ENCODE data around the gene CDK6. TPM values are rescaled to one million over a fixed set of nuclear protein-coding genes. Genes with fewer than 3 reads are reported as not detected.

Gene CDK6
- polyA plus RNA-seq, 4 donors: 43.8 to 53.3 (median 45.1) TPM

DNA sequence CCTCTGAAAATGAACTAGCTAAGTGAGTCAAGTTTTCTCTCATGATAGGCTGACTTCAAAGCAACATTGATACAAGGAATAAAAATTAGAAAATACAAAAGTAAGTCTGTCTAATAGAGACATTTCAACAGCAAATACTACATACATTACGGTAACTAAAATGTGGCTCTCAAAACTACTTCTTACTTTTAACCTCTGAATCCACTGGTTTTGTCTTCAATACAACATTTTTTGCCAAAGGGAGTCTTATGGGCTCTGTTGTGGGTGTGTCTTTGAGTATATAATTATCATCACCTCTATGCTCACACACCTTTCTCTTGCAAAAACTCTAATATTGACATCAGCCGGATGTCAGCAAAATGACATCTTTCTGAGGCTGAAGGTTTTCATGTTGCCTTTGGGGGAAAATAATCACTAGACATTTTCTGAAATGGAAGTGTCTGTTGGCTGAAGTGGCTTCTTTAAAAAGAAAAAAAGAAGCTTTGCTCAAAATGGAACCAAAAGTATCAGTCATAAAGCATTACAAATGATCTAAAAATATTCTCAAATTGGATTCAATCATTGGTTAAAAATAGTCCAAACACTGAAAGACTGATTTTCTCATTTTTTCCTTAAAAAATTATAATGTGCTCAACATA, 204.4 kb downstream of the CDK6 start:
- no peak for DNase-seq (ENCODE audit: low read depth in 4 of 4, low spot score in 3 of 4)

DNA sequence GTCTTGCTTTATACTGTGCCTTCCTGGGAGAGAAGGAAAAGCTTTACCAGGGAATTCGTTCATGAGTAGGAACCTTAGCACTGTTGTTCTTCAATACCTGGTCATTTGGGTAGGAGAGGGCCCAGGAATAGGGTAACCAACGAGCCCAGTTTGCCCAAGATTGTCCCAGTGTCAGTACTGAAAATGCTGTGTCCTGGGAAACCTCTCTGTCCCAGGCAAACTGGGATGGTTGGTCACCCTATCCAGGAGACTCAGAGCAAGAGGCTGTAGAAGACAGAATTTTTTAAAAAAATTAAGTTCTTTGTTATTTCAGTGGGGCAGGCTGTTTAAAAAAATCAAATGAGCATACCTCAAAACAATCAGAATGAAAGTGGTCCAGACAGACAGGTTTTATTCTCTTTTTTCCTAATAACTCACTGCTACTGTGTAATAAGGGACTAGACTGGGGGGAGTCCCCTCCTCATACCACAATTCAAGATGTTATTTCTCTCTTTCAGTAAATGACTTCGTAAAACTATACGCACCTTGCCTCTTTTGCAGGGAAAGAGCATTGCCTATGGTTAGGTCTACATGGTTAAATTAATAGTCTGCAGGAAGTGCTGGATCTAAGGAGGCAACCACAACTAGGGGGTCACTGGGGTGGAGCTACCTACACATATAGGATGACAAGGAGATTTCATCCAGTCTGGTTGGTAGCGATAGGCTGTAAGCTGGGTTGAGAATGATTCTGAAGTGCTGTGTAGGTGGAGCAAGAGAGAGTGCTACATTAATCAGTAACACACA, 205.1 kb downstream of the CDK6 start:
- no peak for DNase-seq (ENCODE audit: low read depth in 4 of 4, low spot score in 3 of 4)

DNA sequence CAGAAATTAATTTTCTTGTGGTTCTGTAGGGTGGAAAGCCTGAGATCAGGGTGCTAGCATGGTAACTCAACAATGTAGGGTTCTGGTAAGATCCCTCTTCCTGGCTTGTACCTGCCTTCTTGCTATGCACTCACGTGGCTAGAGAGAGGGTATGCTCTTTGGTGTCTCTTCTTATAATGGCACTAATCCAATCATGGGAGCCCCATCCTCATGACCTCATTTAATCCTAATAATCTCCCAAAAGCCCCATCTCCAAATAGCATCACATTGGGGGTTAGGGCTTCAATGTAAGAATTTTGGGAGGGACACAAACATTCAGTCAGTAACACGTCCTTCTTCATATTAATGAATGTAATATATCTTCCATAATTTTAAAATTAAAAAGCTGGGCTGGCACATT, 206.6 kb downstream of the CDK6 start:
- DNase-seq (ENCODE audit: low read depth in 4 of 4, low spot score in 3 of 4): no peak

DNA sequence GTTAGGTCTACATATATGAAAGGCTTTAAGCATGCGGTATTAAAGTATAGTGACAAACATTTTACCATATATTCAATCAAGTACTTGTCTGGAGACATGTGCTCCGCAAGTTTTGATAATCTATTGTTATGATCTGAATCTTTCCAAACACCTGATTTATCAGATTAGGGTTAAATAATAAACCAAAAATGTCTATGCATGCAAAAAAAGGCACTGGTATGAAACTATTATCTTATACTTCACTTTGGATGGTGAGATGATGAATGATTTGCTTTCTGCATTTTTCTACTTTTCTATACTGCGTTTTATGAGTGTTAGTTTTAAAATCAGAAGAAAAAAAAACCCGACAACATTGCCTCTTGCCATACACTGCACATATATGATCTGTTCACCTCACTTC, 208.4 kb downstream of the CDK6 start:
- no peak for DNase-seq (ENCODE audit: low read depth in 4 of 4, low spot score in 3 of 4)

DNA sequence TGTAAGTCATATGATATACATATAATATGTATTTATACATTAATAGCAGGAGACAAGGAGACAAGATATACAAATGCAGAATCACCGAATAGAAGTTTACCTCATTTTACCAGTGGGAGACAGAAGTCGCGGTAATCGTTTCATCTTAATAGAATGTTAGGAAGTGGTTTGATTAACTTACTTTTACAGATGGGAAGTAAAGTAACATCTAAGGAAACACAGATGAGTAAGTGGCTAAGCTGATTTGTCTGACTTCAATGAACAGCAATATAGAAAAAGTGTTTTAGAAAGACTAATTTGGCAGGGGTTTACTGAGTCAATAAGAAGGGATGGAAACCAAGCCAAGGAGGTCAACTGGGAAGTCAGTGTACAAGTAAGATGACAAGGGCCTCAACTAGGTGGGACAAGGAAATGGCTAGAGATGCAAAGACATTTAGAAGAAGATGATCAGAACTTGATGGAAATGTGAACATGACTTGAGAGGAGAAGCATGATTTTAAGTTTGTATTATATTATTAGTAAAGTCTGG, 210.0 kb downstream of the CDK6 start:
- DNase-seq (ENCODE audit: low read depth in 4 of 4, low spot score in 3 of 4): no peak

DNA sequence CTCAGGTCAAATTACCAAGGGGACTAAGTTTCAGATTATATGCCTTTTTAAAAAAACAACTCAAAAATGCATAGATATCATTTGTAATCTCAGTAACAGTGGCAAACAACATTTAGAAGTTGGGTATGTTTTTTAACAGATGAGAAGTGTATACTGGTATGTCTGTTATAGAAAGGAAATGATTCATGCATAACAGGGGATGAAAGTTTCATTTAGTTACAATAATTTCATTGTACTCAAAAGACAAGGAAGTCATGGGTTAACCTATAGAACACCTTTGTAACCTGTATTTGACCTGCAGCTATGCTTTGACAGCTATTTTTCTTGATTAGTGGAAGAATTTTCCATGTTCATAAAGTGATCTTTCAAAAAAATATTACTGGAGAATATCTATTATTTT, 210.8 kb downstream of the CDK6 start:
- DNase-seq (ENCODE audit: low read depth in 4 of 4, low spot score in 3 of 4): no peak

DNA sequence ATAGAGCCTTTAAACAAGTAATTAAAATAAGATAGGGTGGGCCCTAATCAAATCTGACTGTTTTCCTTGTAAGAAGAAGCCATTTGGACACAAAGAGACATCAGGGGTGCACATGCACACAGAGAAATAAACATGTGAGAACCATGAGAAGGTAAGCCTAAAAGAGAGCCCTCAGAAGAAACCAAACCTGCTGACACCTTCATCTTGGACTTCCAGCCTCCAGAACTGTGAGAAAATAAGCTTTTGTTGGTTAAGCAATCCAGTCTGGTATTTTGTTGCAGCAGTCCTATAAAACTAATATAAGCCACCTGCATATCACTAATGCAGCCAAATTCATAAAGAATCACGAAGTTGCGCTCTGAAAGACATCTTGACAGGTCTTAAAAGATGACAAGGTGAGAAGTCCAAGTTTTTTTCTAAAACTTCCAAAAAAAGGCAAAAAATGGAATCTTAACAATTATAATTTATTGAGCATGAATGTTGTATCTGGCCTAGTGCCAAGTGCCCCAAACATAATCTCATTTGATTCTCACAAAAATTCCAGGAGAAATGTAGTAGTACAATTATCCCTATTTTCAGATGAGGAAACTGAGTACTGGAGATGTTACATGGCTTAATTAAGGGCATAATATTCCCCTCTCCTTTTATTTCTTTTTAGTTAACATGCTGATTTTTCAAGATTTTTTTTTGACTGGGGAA, 211.9 kb downstream of the CDK6 start:
- DNase-seq (ENCODE audit: low read depth in 4 of 4, low spot score in 3 of 4): no peak

DNA sequence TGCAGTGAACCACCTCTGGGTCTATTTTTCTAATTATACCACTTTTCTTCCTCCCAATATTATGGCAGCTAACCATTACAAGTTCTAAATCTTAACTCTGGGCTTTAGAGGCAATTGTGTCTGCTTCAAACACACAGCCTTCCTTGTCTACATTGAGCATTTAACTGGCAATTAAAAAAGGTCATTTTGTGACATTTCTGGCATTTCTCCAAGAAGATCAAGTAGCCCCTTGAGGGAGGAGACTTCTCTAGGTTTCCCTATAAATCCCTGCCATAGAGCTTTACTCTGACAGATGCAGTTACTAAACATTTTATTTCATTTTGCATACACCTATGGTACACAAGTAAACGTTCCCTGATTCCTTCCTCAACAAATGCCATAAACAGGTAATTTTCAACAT, 212.8 kb downstream of the CDK6 start:
- DNase-seq (ENCODE audit: low read depth in 4 of 4, low spot score in 3 of 4): no peak

DNA sequence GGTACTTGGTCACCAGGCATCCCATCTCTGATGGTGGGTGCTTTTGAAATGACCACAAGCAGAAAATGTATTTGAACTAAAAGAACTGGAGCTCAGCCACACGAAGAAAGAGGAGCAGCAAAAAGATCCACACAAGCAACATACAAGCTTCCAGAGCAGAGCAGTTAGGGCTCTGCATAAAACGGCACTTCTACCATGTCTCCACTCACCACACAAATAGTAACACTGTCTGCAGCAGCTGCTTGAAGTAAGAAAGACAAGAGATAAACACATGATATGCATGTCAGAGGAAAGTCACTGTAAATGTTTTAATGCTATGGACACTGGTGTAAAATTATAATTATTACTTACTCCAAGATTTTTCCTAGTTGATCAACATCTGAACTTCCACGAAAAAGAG, 213.7 kb downstream of the CDK6 start:
- no peak for DNase-seq (ENCODE audit: low read depth in 4 of 4, low spot score in 3 of 4)

DNA sequence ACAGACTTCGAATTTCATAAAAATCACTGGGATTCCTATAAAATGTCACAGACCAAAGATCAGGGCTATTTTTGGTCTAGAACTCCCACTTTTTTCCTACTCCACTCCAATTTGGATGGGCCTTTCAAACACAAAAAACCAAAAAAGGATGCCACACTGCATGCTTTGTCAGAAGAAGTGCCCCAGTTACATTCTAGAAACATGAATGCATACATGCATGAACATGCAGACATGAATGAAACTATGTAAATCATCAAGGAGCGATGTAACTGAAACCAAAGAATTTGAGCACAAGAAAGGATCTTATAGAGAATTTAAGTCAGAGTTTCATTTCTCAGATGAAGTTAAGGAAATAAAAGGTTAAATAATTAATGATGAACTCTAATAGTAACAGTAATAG, 214.3 kb downstream of the CDK6 start:
- DNase-seq (ENCODE audit: low read depth in 4 of 4, low spot score in 3 of 4): no peak

DNA sequence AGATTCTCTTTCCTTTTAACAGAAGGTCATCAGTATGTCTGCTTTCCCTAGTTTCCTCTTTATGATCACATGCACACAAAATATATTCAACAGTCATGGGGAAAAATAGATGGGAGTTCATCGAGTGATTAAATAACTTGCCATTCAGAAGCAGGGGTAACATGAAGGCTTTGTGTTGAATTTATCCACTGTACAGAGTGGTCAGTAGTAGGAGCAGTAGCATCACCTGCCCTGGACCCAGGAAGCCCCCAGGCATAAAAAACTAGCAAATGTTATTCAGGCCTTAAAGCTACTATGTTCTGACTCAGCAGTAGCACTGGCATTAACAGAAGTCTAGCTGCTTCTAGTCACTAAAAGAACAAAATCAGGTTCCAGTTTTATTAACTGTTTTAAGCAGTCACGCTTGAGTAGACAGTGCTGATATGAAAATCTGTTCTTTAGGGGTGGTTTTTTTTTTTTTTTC, 214.8 kb downstream of the CDK6 start:
- no peak for DNase-seq (ENCODE audit: low read depth in 4 of 4, low spot score in 3 of 4)

DNA sequence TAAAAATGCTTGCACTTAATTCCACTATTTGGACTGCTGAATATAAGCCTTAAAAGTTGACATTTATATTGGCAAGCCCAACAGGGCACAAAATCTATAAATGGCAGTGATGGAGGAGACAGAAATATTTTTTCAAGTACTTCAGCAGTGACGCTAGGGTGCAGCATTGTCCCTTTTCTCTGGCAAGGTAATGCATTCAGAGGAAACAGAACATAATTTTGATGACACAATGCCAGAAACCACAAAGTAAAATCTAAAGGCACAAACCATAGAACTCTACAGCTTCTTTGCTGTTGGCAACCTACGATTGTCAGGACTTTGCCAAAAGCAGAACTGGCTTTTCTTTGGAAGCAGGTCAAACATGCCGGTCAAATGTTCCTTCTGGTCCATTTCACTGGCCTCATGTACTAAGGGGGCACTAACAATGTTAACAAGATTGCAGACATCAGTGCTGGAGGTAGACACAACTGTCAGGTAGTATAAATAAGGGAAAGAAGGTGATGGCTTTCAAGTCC, 215.3 kb downstream of the CDK6 start:
- peak in 3 of 4 donors; percentile 49 to 56 (median 56) for DNase-seq (ENCODE audit: low read depth in 4 of 4, low spot score in 3 of 4)

DNA sequence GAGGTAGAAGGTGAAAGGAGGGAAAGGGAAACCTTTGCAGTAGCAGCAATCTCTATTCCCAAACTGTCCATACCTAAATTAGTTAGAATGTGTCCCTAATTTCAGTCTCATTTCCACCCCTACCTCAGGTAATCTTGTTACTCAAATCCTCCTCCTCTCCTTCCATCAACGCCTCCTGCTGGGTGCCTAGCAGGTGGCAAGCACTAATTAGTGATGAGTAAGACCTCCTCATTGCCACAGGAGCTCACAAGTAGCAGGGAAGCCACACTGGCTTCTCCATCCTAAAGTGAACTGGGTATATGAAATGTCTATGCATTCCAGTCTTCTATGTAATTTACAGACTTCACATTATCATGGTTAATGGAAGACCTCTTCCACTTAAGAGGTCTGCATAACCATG, 220.5 kb downstream of the CDK6 start:
- DNase-seq (ENCODE audit: low read depth in 4 of 4, low spot score in 3 of 4): no peak

DNA sequence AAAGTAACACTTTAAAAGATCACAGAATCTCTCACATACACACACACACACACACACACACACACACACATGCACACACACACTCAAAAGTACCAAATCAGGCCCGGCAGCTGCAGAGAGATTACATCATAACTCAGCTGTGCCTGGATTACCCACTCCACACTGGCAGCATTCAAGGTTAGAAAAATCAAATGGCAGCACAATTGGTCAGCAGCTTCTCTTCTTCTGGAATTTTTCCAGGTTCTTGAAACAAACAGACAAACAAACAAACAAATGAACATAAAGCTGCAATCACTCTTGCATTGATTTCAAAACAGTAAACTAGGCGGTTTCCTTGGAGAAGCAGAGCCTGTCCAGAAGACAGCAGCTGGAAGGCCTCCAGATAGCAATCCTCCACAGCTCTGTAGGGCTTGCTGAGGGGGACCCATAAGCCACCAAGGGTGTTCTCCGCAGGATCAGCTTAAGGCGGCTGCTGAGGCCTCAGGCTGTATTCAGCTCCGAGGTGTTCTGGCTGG, 221.7 kb downstream of the CDK6 start:
- no peak for DNase-seq (ENCODE audit: low read depth in 4 of 4, low spot score in 3 of 4)

DNA sequence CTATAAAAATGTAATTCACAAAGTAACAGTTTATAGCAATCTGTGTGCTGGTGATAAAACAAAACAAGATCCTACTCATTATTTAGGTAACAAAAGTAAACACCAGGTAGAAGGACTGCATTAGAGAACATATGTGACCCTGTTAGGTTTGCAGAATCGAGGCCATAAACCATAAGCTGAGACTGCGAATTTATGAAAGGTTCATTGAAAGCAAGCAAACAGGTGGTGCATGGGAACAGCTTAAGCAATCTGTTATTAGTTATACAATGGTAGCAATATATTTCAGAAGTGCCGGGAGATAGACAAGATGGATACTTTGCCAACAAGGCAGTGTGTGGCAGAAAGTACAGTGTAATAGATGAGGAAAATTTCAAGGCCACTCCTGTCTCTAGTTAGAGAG, 222.7 kb downstream of the CDK6 start:
- DNase-seq (ENCODE audit: low read depth in 4 of 4, low spot score in 3 of 4): no peak

DNA sequence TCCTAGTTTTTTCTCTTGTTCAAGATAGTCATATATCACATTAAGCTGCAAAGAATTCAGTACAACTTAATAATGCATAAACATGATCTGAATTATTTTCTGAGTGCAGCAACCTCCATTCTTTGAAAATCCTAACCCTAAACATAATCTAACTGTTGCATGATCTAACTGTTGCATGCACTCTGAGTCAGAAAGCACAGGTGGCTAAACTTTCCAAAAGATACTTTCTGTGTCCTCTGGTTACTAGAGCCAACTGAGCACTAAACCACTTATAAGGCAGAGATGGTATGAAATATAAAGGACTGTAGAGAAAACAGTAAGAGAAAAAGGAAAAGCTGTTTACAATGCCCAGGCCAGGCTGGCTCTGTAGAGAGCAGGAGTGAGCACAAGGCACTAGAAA, 223.2 kb downstream of the CDK6 start:
- no peak for DNase-seq (ENCODE audit: low read depth in 4 of 4, low spot score in 3 of 4)

DNA sequence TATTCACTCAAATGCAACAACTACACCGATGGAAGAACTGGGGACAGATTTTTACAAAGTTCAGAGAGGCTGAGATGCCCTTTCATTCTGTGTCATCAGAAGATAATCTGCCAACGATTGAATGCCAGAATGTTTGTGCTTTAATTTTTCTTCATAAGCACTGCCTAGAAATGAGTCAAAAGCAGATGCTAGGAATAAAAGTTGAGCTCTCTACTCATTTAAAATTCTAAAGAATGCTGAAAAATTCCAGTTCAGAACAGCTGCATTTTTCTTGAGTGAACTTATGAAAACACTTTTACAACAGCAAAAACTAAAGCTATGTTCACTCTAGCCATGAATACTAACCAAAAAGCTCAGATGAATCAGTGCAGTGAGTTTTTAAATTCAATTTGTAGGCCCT, 223.9 kb downstream of the CDK6 start:
- no peak for DNase-seq (ENCODE audit: low read depth in 4 of 4, low spot score in 3 of 4)

DNA sequence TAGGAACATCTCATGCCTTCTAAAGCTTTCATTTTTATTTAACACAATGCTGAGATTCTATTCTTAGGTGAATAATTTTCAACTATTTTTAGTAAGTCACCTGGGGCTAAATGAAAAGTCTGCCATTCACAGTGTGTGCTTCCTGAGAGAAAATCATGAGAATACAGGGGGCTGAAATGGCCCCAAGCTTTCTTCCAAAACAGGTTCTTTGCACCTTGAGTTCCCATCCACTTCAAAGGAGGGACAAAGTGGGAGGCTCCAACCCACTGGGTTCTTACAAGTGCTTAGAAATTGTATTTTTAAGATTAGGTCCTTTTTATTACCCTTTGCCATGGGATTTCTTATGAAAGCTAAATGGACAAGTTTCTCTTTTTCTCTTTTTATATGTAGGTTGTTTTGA, 224.6 kb downstream of the CDK6 start:
- no peak for DNase-seq (ENCODE audit: low read depth in 4 of 4, low spot score in 3 of 4)

DNA sequence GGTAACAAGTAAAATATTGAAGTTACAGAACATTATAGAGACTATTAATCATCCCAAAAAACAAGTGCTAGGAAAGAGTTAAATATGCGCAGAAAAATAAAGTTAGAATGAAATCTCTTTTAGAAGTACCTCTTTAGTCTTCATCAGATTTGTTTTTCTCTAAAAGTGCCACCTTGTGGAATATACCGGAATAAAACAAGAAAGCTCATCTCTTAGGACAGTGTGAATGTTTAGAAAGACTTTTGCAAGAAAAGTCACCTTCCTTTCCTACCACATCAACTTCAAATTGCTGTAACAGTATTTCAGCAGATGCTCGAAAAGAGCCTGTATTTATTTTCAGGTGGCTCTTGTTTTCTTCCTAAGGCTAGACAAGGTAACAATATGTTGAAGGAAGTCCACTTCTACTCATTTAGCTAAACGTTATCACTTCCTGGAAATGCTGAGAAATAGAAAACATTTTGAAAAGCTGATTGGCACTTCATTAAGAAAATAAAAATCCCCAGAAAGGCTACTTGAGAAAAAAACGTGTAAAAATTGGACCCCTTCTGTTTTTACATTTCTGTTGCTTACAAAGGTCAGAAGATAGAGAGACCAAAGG, 226.4 kb downstream of the CDK6 start:
- no peak for DNase-seq (ENCODE audit: low read depth in 4 of 4, low spot score in 3 of 4)
